Thyroid gland (tissue), 4 donors: Measurements from ENCODE around the gene GPR55. TPM values are rescaled to one million over a fixed set of nuclear protein-coding genes. Genes with fewer than 3 reads are reported as not detected.

Experiments used
- DNase-seq, 2 donors: peaks; one replicate each; pipeline ENCODE4 v3.0.0-alpha.2; 2019
- H3K27ac ChIP-seq, 3 donors: fragments of 200-600 bp; sonication (generic); 1 replicate in 2 of 3; 2 replicates in 1 of 3; pipeline ENCODE4 v1.5.1; 2016 to 2019; ENCODE audit warnings: mild to moderate bottlenecking in 1 of 3, moderate library complexity in 1 of 3
- H3K27me3 ChIP-seq: fragments of 200-600 bp; sonication (generic); one replicate; pipeline ENCODE4 v1.5.1; 2019
- H3K36me3 ChIP-seq, 2 donors: fragments of 200-600 bp; sonication (generic); one replicate each; pipeline ENCODE4 v1.5.1; 2016 to 2019
- H3K4me1 ChIP-seq, 2 donors: fragments of 200-600 bp; sonication (generic); one replicate each; pipeline ENCODE4 v1.5.1; 2017 to 2019
- H3K4me3 ChIP-seq, 3 donors: fragments of 200-600 bp; sonication (generic); replicated peaks in 1 of 3; 1 replicate in 2 of 3; 2 replicates in 1 of 3; pipeline ENCODE4 v1.5.1; 2016; ENCODE audit warnings: mild to moderate bottlenecking in 1 of 3
- H3K9me3 ChIP-seq: fragments of 200-600 bp; sonication (generic); one replicate; pipeline ENCODE4 v1.5.1; 2017
- CTCF ChIP-seq, 6 experiments: fragments of 200-600 bp in 3 of 6; fragments of 450-650 bp in 3 of 6; sonication (generic) in 3 of 6; IDR thresholded peaks; one replicate each; pipeline ENCODE4 v1.5.1; 2016 to 2019; ENCODE audit warnings: antibody characterized with exemption in 6 of 6, mild to moderate bottlenecking in 2 of 6, inconsistent platforms in 1 of 6, moderate library complexity in 1 of 6
- POLR2A ChIP-seq, 2 donors: fragments of 450-650 bp; IDR thresholded peaks; one replicate each; pipeline ENCODE4 v1.6.1; 2017; ENCODE audit warnings: antibody characterized with exemption in 2 of 2, mild to moderate bottlenecking in 2 of 2, moderate library complexity in 1 of 2
- whole genome bisulfite sequencing, 2 donors: methylation state at CpG; one replicate each; pipeline ENCODE4 v1.1.5; 2017; 5-methylcytosine and 5-hydroxymethylcytosine counted together
- intact Hi-C: fragments of 100-400 bp; cut with DNase I; formaldehyde crosslinking; loops from one replicate; pipeline ENCODE4 v1.15.1; 2023
- total RNA-seq, 4 donors: library from RNA; depleted of rRNA; stranded (reverse); fragments of >200 nt; gene quantifications; one replicate each; pipeline ENCODE4 v1.2.3, GENCODE V29; 2016

Gene GPR55
- total RNA-seq, 4 donors from 2014 or later = 0.11 TPM; not detected in 3

GRCh38 chr2:230960026-230960425, 35.0 kb upstream of the GPR55 start:
- intact Hi-C loops = no loop called here
- Histone ChIP-seq H3K4me3 (no peak overlapping the region), H3K27me3 (peaks cover 8% of the 10 kb centered on the region), H3K4me1 (peaks cover 0 to 11% of the 10 kb centered on the region in 2 donors), H3K27ac (no peak overlapping the region), H3K36me3 (no peaks in the 10 kb centered on the region), H3K9me3 (no peaks in the 10 kb centered on the region)
- no peak for DNase-seq
- 62 to 76% methylated on average over 1 of the region's 1 CpG for WGBS, 2 donors
- TF ChIP-seq CTCF (IDR thresholded peaks at IDR 0.05) (no peak), POLR2A (IDR thresholded peaks at IDR 0.05) (no peak)

- H3K27me3 ChIP-seq = peaks cover 8% of the 10 kb centered on the region
- peaks cover 0 to 11% of the 10 kb centered on the region in 2 donors for H3K4me1 ChIP-seq
- WGBS, 2 donors = 94 to 95% methylated on average over 8 of the region's 8 CpGs
- no peak for DNase-seq
- TF ChIP-seq CTCF (IDR thresholded peaks at IDR 0.05) (no peak), POLR2A (IDR thresholded peaks at IDR 0.05) (no peak)
- no peaks in the 10 kb centered on the region for H3K9me3 ChIP-seq
- no peak overlapping the region for H3K27ac ChIP-seq
- no peak overlapping the region for H3K4me3 ChIP-seq
- intact Hi-C loops = no loop called here
- no peaks in the 10 kb centered on the region for H3K36me3 ChIP-seq
Measured at GRCh38 chr2:230958820-230959756, 34.0 kb upstream of the GPR55 start.

GRCh38 chr2:230957756-230958391, 32.8 kb upstream of the GPR55 start:
- no peak for DNase-seq
- intact Hi-C loops = no loop called here
- peaks cover 8% of the 10 kb centered on the region for H3K27me3 ChIP-seq
- no peaks in the 10 kb centered on the region for H3K36me3 ChIP-seq
- H3K4me3 ChIP-seq = peak overlapping the region in 1 of 3 donors; percentile 12
- H3K9me3 ChIP-seq = no peaks in the 10 kb centered on the region
- H3K4me1 ChIP-seq = peaks cover 0 to 11% of the 10 kb centered on the region in 2 donors
- H3K27ac ChIP-seq = no peak overlapping the region
- TF ChIP-seq CTCF (IDR thresholded peaks at IDR 0.05) (no peak), POLR2A (IDR thresholded peaks at IDR 0.05) (no peak)

- no peak overlapping the region for H3K27ac ChIP-seq
- H3K27me3 ChIP-seq = peaks cover 8% of the 10 kb centered on the region
- intact Hi-C loops = no loop called here
- H3K4me1 ChIP-seq = peaks cover 0 to 11% of the 10 kb centered on the region in 2 donors
- TF ChIP-seq POLR2A (IDR thresholded peaks at IDR 0.05) (no peak), CTCF (IDR thresholded peaks at IDR 0.05) (no peak)
- 17 to 19% methylated on average over 31 to 35 of the region's 43 CpGs for WGBS, 2 donors
- peak; percentile 35 to 43 for DNase-seq
- H3K36me3 ChIP-seq = no peaks in the 10 kb centered on the region
- peak overlapping the region in 1 of 3 donors; percentile 12 for H3K4me3 ChIP-seq
- H3K9me3 ChIP-seq = no peaks in the 10 kb centered on the region
Measured at GRCh38 chr2:230956827-230957755, 32.0 kb upstream of the GPR55 start.
